Endodermal cell (in vitro differentiated cells): ENCODE measurements around the gene OASL. TPM values are rescaled to one million over a fixed set of nuclear protein-coding genes. Genes with fewer than 3 reads are reported as not detected.

Source experiments
- DNase-seq: peaks from one replicate; pipeline ENCODE4 v3.0.0-alpha.2; 2017
- H3K27ac ChIP-seq: 2 replicates; pipeline ENCODE4 v1.5.1; 2013; ENCODE audit warnings: mild to moderate bottlenecking, low read depth, low read length, moderate library complexity
- H3K27me3 ChIP-seq: 2 replicates; pipeline ENCODE4 v1.6.1; 2013; ENCODE audit warnings: mild to moderate bottlenecking, low read length, moderate library complexity; ENCODE audit not compliant: insufficient read depth, control insufficient read depth, poor library complexity, severe bottlenecking
- H3K36me3 ChIP-seq: 2 replicates; pipeline ENCODE4 v1.7.0; 2013; ENCODE audit warnings: mild to moderate bottlenecking, low read length, moderate library complexity; ENCODE audit not compliant: control insufficient read depth, insufficient read depth
- H3K4me1 ChIP-seq: one replicate; pipeline ENCODE4 v1.7.0; 2013; ENCODE audit warnings: low read length; ENCODE audit not compliant: control insufficient read depth, insufficient read depth
- H3K4me3 ChIP-seq: 2 replicates; pipeline ENCODE4 v1.5.1; 2013; ENCODE audit warnings: mild to moderate bottlenecking, low read length, moderate library complexity
- H3K9ac ChIP-seq: 2 replicates; pipeline ENCODE4 v1.6.1; 2013; ENCODE audit warnings: mild to moderate bottlenecking, low read length, moderate library complexity; ENCODE audit not compliant: poor library complexity, severe bottlenecking; ENCODE audit errors: extremely low read depth
- H3K9me3 ChIP-seq: 2 replicates; pipeline ENCODE4 v1.6.1; 2013; ENCODE audit warnings: mild to moderate bottlenecking, low read length, moderate library complexity; ENCODE audit not compliant: control insufficient read depth
- H3K27ac Mint-ChIP-seq: 2 replicates; pipeline ENCODE4 v1.8.0; 2020; ENCODE audit warnings: mixed read lengths
- H3K27me3 Mint-ChIP-seq: 2 replicates; pipeline ENCODE4 v1.8.0; 2021; ENCODE audit warnings: mild to moderate bottlenecking, mixed read lengths; ENCODE audit not compliant: insufficient read depth
- H3K36me3 Mint-ChIP-seq: 2 replicates; pipeline ENCODE4 v1.8.0; 2020; ENCODE audit warnings: low read depth, mixed read lengths
- H3K4me1 Mint-ChIP-seq: 2 replicates; pipeline ENCODE4 v1.8.0; 2020; ENCODE audit warnings: mixed read lengths
- H3K4me3 Mint-ChIP-seq: 2 replicates; pipeline ENCODE4 v1.8.0; 2020; ENCODE audit warnings: mild to moderate bottlenecking, moderate library complexity, mixed read lengths
- H3K9me3 Mint-ChIP-seq: 2 replicates; pipeline ENCODE4 v1.8.0; 2020; ENCODE audit warnings: mild to moderate bottlenecking, mixed read lengths
- whole genome bisulfite sequencing, 2 experiments: methylation state at CpG; one replicate each; pipeline versions ENCODE4 v1.1.5 to v1.1.7; 2013; ENCODE audit warnings: missing lambda C conversion rate in 2 of 2, mixed read lengths in 1 of 2; ENCODE audit not compliant: insufficient coverage in 1 of 2, insufficient read length in 1 of 2; 5-methylcytosine and 5-hydroxymethylcytosine counted together
- total RNA-seq, 2 donors: library from RNA; stranded (reverse); fragmentation: NEBNext Ultra II Directional in 1 of 2; extraction: Animal tissue kit (Norgen Biotek cat#: 25700) in 1 of 2; gene quantifications; 2 replicates in 1 of 2; 3 replicates in 1 of 2; pipeline ENCODE4 v1.2.1, GENCODE V29; 2021
- TF ChIP-seq, protein P1 (sequence below): fragments of 200-600 bp; sonication (generic); conservative IDR thresholded peaks from 2 replicates; pipeline ENCODE4 v1.5.0; 2021; ENCODE audit warnings: antibody characterized with exemption, mild to moderate bottlenecking

Gene OASL
- total RNA-seq, 2 donors from 2014 or later, result not detected

DNA sequence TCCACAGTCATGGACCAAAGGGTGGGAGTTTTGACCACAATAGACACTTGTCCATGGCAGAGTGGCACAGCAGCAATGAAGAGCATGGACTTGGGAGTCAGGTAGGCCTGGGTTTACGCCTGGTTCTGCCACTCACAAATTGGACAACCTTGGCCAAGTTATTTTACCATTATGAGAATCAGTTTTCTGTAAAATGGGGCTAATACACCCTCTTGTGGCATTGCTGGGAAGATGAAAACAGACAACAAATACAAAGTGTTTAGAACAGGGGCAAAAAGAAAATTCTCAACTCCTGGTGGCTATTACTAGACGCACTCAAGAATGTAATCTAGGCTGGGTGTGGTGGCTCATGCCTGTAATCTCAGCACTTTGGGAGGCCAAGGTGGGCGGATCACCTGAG, 25.3 kb downstream of the OASL start:
- no peak for DNase-seq
- peaks cover 31% of the 10 kb centered on the region for H3K36me3 ChIP-seq
- Mint-ChIP-seq H3K27me3 (no peaks in the 10 kb centered on the region), H3K36me3 (peaks cover 27% of the 10 kb centered on the region), H3K4me3 (no peak overlapping the region), H3K9me3 (peaks cover 4% of the 10 kb centered on the region), H3K4me1 (peaks cover 8% of the 10 kb centered on the region), H3K27ac (no peak overlapping the region)
- no peaks in the 10 kb centered on the region for H3K4me1 ChIP-seq
- no peak overlapping the region for H3K9ac ChIP-seq
- no peak overlapping the region for H3K27ac ChIP-seq
- H3K9me3 ChIP-seq, result peaks cover under 1% of the 10 kb centered on the region
- no peaks in the 10 kb centered on the region for H3K27me3 ChIP-seq
- TF ChIP-seq, protein P1, sequence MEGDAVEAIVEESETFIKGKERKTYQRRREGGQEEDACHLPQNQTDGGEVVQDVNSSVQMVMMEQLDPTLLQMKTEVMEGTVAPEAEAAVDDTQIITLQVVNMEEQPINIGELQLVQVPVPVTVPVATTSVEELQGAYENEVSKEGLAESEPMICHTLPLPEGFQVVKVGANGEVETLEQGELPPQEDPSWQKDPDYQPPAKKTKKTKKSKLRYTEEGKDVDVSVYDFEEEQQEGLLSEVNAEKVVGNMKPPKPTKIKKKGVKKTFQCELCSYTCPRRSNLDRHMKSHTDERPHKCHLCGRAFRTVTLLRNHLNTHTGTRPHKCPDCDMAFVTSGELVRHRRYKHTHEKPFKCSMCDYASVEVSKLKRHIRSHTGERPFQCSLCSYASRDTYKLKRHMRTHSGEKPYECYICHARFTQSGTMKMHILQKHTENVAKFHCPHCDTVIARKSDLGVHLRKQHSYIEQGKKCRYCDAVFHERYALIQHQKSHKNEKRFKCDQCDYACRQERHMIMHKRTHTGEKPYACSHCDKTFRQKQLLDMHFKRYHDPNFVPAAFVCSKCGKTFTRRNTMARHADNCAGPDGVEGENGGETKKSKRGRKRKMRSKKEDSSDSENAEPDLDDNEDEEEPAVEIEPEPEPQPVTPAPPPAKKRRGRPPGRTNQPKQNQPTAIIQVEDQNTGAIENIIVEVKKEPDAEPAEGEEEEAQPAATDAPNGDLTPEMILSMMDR, result peak; percentile 13
- WGBS, 2 experiments, result 96 to 100% methylated on average over 1 to 3 of the region's 3 CpGs
- no peak overlapping the region for H3K4me3 ChIP-seq

DNA sequence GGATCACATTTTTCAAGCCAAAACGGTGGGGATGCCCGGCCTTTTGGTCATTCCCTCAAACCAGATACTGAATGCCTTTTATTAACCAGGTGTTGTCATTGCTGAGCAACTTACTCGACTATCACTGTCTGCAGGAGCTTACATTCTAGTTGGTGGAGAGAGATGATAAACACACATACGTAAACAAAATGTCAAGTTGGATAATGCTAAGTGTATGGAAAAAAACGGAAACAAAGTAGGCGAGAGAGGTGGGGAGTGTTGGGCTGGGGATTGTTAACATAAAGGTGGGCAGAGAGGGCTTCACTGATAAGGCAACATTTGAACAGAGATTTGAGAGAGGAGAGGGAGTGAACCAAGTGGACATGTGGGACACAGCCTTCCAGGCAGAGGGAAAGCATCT, 27.2 kb downstream of the OASL start:
- H3K9ac ChIP-seq, result no peak overlapping the region
- TF ChIP-seq, protein P1, result no peak
- H3K36me3 ChIP-seq, result peaks cover 45% of the 10 kb centered on the region
- H3K27me3 ChIP-seq, result no peaks in the 10 kb centered on the region
- no peak overlapping the region for H3K27ac ChIP-seq
- no peak overlapping the region for H3K4me3 Mint-ChIP-seq
- H3K9me3 Mint-ChIP-seq, result no peaks in the 10 kb centered on the region
- H3K4me1 Mint-ChIP-seq, result peaks cover 8% of the 10 kb centered on the region
- WGBS, 2 experiments, result 91 to 99% methylated on average over 4 to 6 of the region's 6 CpGs
- DNase-seq, result no peak
- no peaks in the 10 kb centered on the region for H3K27me3 Mint-ChIP-seq
- no peaks in the 10 kb centered on the region for H3K9me3 ChIP-seq
- H3K27ac Mint-ChIP-seq, result no peak overlapping the region
- H3K4me3 ChIP-seq, result no peak overlapping the region
- peaks cover 43% of the 10 kb centered on the region for H3K36me3 Mint-ChIP-seq
- H3K4me1 ChIP-seq, result no peaks in the 10 kb centered on the region

DNA sequence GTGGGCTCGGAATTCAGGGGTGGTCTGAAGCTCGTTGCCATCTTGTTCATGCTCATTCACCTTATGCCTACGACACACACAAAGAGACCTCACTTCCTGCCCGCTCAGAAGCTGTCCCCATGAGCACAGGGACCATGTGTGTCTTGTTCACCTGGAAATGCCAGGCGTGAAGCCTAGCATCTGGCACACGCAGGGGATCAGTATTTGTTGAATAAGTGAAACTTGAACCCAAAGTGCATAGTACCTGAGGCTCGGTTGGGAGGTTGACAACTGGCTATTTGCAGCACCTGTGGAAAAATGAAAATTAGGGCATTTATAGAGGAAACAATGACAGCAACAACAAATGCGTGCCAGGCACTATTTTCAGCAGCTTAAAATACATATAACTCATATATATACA, 28.2 kb downstream of the OASL start:
- 92 to 96% methylated on average over 7 of the region's 8 CpGs for WGBS, 2 experiments

More for the DNA sequence above, 28.2 kb downstream of the OASL start:
- Mint-ChIP-seq H3K4me3 (no peak overlapping the region), H3K27ac (no peak overlapping the region), H3K36me3 (peaks cover 45% of the 10 kb centered on the region), H3K27me3 (no peaks in the 10 kb centered on the region), H3K9me3 (no peaks in the 10 kb centered on the region), H3K4me1 (peaks cover 8% of the 10 kb centered on the region)
- Histone ChIP-seq H3K27me3 (no peaks in the 10 kb centered on the region), H3K27ac (no peak overlapping the region), H3K4me1 (no peaks in the 10 kb centered on the region), H3K9me3 (no peaks in the 10 kb centered on the region), H3K36me3 (peaks cover 51% of the 10 kb centered on the region), H3K9ac (no peak overlapping the region), H3K4me3 (no peak overlapping the region)
- no peak for DNase-seq
- TF ChIP-seq, protein P1, result no peak
